Ovary (tissue), 1 donor: ENCODE results near the gene STIM2.

Experiments
- EP300 ChIP-seq: sonication (generic); formaldehyde crosslinking; IDR thresholded peaks from one replicate; pipeline ENCODE4 v1.6.1; 2017; ENCODE audit warnings: antibody characterized with exemption
- POLR2A ChIP-seq: fragments of 450-650 bp; IDR thresholded peaks from one replicate; pipeline ENCODE4 v1.6.1; 2017; ENCODE audit warnings: antibody characterized with exemption, mild to moderate bottlenecking, moderate library complexity

- no peak for TF ChIP-seq EP300
- TF ChIP-seq POLR2A, result no peak
Measured at GRCh38 chr4:26874110-26874509, 13.5 kb downstream of the STIM2 start.
